ENCODE measurements around the gene LSM14B. TPM values are rescaled to one million over a fixed set of nuclear protein-coding genes. Genes with fewer than 3 reads are reported as not detected.

LSM14B gene
- polyA plus RNA-seq, 1 experiment: 26.2 TPM

DNA sequence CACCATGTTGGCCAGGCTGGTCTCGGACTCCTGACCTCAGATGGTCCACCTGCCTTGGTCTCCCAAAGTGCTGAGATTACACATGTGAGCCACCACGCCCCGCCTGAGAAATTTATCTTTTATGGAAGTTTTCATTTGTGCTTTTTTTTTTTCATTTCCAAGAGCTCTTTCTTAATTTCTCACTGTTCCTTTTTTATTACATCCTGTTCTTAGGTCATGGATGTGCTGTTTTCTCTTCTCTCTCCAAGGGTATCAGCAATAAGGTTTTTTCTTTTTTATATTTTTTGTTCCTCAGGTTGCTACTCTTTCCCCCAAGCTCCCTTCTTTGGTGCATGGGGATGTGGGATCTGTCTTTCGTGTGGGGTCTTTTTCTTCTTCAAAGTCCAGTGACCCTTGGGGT is 21.2 kb upstream of the LSM14B start:
- Histone ChIP-seq H3K27ac (ENCODE audit: low read depth, low read length) (no peak overlapping the region), H3K4me3 (ENCODE audit: low read depth, low read length) (no peak overlapping the region), H3K27me3 (ENCODE audit: control insufficient read depth, insufficient read depth, low read length) (peaks cover 6% of the 10 kb centered on the region), H3K9me3 (ENCODE audit: control insufficient read depth, insufficient read depth, low read length) (peaks cover 84% of the 10 kb centered on the region)
- no peak for DNase-seq (ENCODE audit: low read depth, low spot score)
- TF ChIP-seq, protein P1, sequence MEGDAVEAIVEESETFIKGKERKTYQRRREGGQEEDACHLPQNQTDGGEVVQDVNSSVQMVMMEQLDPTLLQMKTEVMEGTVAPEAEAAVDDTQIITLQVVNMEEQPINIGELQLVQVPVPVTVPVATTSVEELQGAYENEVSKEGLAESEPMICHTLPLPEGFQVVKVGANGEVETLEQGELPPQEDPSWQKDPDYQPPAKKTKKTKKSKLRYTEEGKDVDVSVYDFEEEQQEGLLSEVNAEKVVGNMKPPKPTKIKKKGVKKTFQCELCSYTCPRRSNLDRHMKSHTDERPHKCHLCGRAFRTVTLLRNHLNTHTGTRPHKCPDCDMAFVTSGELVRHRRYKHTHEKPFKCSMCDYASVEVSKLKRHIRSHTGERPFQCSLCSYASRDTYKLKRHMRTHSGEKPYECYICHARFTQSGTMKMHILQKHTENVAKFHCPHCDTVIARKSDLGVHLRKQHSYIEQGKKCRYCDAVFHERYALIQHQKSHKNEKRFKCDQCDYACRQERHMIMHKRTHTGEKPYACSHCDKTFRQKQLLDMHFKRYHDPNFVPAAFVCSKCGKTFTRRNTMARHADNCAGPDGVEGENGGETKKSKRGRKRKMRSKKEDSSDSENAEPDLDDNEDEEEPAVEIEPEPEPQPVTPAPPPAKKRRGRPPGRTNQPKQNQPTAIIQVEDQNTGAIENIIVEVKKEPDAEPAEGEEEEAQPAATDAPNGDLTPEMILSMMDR (IDR thresholded peaks at IDR 0.05; ENCODE audit: low read depth, low read length): no peak
- POLR2A ChIA-PET: interaction anchor here (1.2 kb wide), 1 partner anchor 20 kb away, joined by 4 read pairs; no protein-coding TSS in a partner anchor
- CTCF ChIA-PET: no interaction called here

- no peak for DNase-seq (ENCODE audit: low read depth, low spot score)
- POLR2A ChIA-PET: no interaction called here
- TF ChIP-seq, protein P1 (IDR thresholded peaks at IDR 0.05; ENCODE audit: low read depth, low read length): no peak
- Histone ChIP-seq H3K9me3 (ENCODE audit: control insufficient read depth, insufficient read depth, low read length) (peaks cover 87% of the 10 kb centered on the region), H3K27ac (ENCODE audit: low read depth, low read length) (no peak overlapping the region), H3K27me3 (ENCODE audit: control insufficient read depth, insufficient read depth, low read length) (peaks cover 4% of the 10 kb centered on the region), H3K4me3 (ENCODE audit: low read depth, low read length) (no peak overlapping the region)
- CTCF ChIA-PET: interaction anchor here (0.7 kb wide), 1 partner anchor 17 kb away, joined by 3 read pairs; no protein-coding TSS in a partner anchor
These were observed 18.6 kb upstream of the LSM14B start for GRCh38 chr20:62103508-62104233.

GRCh38 chr20:62104234-62104789 is 18.0 kb upstream of the LSM14B start:
- TF ChIP-seq, protein P1 (IDR thresholded peaks at IDR 0.05; ENCODE audit: low read depth, low read length): no peak
- POLR2A ChIA-PET: no interaction called here
- CTCF ChIA-PET: interaction anchor here (0.7 kb wide), 1 partner anchor 18 kb away, joined by 3 read pairs; no protein-coding TSS in a partner anchor
- peaks cover 4% of the 10 kb centered on the region for H3K27me3 ChIP-seq (ENCODE audit: control insufficient read depth, insufficient read depth, low read length)
- H3K9me3 ChIP-seq (ENCODE audit: control insufficient read depth, insufficient read depth, low read length): peaks cover 82% of the 10 kb centered on the region
- H3K27ac ChIP-seq (ENCODE audit: low read depth, low read length): no peak overlapping the region
- DNase-seq (ENCODE audit: low read depth, low spot score): no peak
- no peak overlapping the region for H3K4me3 ChIP-seq (ENCODE audit: low read depth, low read length)

DNA sequence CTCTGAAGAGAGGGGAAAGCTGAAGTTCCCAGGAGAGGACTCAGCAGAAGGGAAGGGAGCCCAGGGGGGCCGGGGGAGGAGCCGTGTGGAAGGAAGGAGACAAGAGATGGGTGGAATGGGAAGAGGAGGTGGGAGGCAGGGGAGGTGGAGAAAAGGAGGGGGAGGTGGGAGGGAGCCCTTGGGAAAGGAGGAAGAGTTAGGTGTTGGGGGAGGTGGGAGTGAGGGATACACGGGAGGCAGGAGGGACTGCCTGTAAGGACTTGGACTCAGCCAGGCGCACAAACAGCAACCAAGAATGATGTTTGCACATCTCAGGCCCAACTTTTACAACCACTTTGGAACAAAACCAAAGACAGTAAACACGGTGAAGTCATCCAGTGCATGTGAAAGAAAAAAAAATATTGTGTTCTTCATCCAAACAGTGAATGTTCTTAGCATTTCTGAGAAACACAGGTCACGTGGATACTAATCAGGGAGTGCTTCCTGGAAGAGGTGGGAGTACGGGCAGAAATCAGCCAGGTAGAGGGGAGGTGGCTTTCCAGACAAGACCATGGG is 17.4 kb upstream of the LSM14B start:
- H3K4me3 ChIP-seq (ENCODE audit: low read depth, low read length): no peak overlapping the region
- CTCF ChIA-PET: interaction anchor here (0.7 kb wide), 1 partner anchor 18 kb away, joined by 3 read pairs; no protein-coding TSS in a partner anchor
- no peak overlapping the region for H3K27ac ChIP-seq (ENCODE audit: low read depth, low read length)
- no peak for DNase-seq (ENCODE audit: low read depth, low spot score)
- peaks cover 80% of the 10 kb centered on the region for H3K9me3 ChIP-seq (ENCODE audit: control insufficient read depth, insufficient read depth, low read length)
- TF ChIP-seq, protein P1 (IDR thresholded peaks at IDR 0.05; ENCODE audit: low read depth, low read length): no peak
- POLR2A ChIA-PET: no interaction called here
- peaks cover 3% of the 10 kb centered on the region for H3K27me3 ChIP-seq (ENCODE audit: control insufficient read depth, insufficient read depth, low read length)

DNA sequence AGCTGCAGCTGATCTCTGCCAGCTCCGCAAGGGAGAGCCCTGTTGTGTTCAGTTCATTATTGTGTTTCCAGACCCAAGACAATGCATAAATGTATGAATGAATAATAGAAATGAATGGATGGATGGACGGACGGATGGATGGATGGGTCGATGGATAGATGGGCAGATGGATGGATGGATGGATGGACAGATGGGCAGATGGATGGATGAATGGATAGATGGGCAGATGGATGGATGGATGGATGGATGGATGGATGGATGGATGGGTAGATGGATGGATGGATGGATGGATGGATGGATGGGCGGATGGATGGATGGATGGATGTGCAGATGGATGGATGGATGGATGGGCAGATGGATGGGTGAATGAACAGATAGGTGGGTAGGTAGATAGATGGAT is 16.7 kb upstream of the LSM14B start:
- TF ChIP-seq, protein P1 (IDR thresholded peaks at IDR 0.05; ENCODE audit: low read depth, low read length): no peak
- Histone ChIP-seq H3K27ac (ENCODE audit: low read depth, low read length) (no peak overlapping the region), H3K27me3 (ENCODE audit: control insufficient read depth, insufficient read depth, low read length) (no peaks in the 10 kb centered on the region), H3K9me3 (ENCODE audit: control insufficient read depth, insufficient read depth, low read length) (peaks cover 80% of the 10 kb centered on the region), H3K4me3 (ENCODE audit: low read depth, low read length) (no peak overlapping the region)
- no peak for DNase-seq (ENCODE audit: low read depth, low spot score)
- POLR2A ChIA-PET: no interaction called here
- CTCF ChIA-PET: no interaction called here
